GM12875 (cell line): ENCODE data around the gene RPL19.

Experiments used
- H3K4me3 ChIP-seq: one replicate; pipeline ENCODE4 v1.5.1; 2011; ENCODE audit warnings: low read depth, low read length, control low read depth
- CTCF ChIP-seq: IDR thresholded peaks from 2 replicates; pipeline ENCODE4 v1.5.1; 2011; ENCODE audit warnings: low read depth, mild to moderate bottlenecking, control low read depth, inconsistent platforms, low read length, moderate library complexity, borderline replicate concordance; ENCODE audit not compliant: insufficient read depth

The RPL19 gene

DNA sequence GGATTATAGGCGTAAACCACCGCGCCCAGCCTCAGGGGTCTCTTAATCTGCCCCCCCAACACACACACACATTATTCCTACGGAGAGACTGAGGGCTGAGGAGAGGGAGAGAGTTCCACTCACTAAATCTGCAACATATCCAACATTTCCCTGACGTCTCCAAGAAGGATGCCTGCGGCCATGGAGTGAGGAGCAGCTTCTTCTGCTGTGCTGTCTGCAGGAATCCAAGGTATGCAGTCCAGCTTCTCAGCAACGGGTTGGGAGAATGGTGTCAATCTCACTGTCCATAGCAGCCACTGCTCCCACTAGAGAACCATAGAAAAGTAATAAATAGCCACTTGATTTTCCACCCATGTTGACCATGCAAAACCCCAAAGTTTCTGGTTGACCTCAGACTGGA lies 43.6 kb upstream of the RPL19 start:
- no peak for TF ChIP-seq CTCF

GRCh38 chr17:39158623-39159022 lies 41.5 kb upstream of the RPL19 start:
- TF ChIP-seq CTCF, result no peak
- no peak overlapping the region for H3K4me3 ChIP-seq

More for the DNA sequence above, 43.6 kb upstream of the RPL19 start:
- no peak overlapping the region for H3K4me3 ChIP-seq

DNA sequence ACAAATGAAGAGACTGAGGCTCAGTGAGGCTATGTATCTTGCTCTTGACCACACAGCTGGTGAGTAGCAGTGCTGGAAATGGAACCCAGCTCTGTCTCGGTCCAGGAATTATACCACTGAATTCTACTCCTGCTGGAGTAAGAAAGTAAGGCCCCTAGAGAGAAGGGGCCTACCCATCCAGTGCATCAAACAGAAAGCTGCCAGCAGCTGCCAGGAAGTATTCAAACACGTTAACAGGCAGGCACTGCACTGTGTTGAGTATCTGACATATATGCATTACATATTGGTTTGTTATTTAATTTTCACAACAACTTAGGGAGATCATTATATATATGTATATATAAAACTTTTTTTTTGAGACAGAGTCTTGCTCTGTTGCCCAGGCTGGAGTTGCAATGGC lies 38.1 kb upstream of the RPL19 start:
- TF ChIP-seq CTCF, result no peak
- no peak overlapping the region for H3K4me3 ChIP-seq

GRCh38 chr17:39164675-39165143 lies 35.4 kb upstream of the RPL19 start:
- peak overlapping the region; percentile 54 for H3K4me3 ChIP-seq
- peak; percentile 98 for TF ChIP-seq CTCF

GRCh38 chr17:39165178-39165840 lies 34.8 kb upstream of the RPL19 start:
- no peak for TF ChIP-seq CTCF
- peak overlapping the region; percentile 54 for H3K4me3 ChIP-seq

GRCh38 chr17:39165841-39166349 lies 34.2 kb upstream of the RPL19 start, which contains the start of gene ARL5C:
TSS of gene ARL5C (minus strand) at chr17:39166161. CDS start at chr17:39165760, 401 bp downstream.
- no peak for TF ChIP-seq CTCF

DNA sequence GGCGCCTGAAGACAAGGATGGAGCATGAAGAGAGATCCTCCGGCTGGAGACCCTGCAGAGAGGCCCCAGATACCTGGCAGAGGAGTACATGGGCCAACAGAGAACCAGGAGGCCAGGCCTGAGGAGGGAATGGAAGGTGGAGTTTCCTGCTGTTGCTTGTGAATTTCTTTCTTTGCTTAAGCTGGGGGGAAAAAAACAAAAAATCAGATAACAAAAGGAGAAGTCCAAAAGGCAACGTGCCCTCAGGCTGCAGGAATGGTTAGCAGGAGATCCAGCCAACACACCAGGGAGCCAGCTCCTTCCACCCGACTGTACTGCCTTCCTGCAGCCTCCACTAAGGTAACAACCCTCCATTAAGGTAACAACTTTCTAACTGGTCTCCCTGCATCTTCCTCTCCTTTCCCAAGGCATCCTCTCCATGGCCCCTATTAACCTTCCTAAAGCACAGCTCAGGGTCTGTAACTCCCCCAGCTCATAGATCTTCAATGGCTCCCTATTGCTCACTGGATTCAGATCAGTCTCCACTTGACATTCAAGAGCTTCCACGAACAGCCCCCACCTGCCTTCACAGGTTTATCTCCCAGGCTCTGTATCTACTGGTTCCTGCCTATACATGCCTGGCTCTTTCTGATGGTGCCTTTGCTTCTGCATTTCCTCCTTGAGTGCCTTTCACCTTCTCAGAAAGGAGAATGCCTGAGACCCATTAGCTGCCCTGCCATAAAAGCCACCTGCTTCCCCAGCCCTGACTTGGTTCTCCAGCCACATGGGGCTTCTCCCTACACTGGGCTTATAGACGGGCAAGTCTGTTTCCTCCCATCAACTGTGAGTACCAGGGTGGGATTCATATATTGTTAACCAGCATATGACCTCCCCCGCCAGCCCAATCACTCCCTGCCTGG lies 33.4 kb upstream of the RPL19 start:
- no peak for TF ChIP-seq CTCF
- H3K4me3 ChIP-seq, result no peak overlapping the region

More at GRCh38 chr17:39165841-39166349, 34.2 kb upstream of the RPL19 start, which contains the start of gene ARL5C:
- H3K4me3 ChIP-seq, result peak within 1 kb of the TSS; percentile 54
